Measurements from ENCODE around the gene ONECUT3.
"Not testable (repeated sequence)": the region's sequence is repeated elsewhere in the genome, so short reads cannot be mapped to it uniquely, and the experiment has no call there.

ONECUT3 gene

DNA sequence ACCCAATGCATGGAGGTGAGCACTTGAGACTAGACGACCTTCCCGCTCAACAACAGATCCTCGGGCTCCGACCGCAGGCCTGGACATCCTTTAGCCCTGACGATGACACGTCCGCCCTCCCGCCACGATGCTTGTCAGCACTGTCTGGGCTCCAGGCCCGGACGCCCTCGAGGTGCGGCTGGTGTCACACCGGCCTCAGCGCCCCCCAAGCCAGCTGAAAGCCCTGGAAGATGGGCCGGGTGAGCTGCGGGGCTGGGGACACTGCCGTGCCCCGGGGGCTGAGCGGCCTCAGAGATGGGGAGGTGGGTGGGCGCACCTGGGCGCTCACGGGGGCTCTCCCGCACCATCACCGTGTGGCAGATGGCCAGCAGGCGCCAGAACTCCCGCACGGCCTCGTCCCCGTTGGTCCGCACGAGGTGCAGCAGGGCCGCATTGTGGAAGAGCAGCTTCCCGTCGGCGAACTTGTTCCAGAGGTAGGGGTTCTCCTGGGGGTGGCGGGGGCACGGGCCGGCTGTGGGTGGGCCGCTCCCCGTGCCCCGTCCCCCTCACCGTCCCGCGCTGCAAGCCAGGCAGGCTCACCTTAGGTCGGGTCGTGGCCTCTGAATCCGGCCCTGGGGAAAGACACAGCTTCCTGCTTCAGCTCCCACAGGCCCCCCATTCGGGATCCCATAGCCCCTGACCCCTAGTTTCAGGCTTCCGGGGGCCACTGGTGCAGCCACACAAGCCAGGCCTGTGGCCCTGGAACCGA, 43.3 kb downstream of the ONECUT3 start:
- no peak overlapping the region for H3K27ac ChIP-seq (replicated peaks)
- H3K4me3 ChIP-seq (replicated peaks; ENCODE audit: insufficient read depth, low read length): no peak overlapping the region
- no peak for DNase-seq (ENCODE audit: low read depth in 1 of 2, low spot score in 1 of 2)
- H3K27me3 ChIP-seq (ENCODE audit: insufficient read depth, poor library complexity, severe bottlenecking): peaks cover 2% of the 10 kb centered on the region
- TF ChIP-seq POLR2AphosphoS5 (IDR thresholded peaks at IDR 0.05; ENCODE audit: low read depth) (no peak), REST (IDR thresholded peaks at IDR 0.05; ENCODE audit: insufficient replicate concordance, low read depth) (no peak)

DNA sequence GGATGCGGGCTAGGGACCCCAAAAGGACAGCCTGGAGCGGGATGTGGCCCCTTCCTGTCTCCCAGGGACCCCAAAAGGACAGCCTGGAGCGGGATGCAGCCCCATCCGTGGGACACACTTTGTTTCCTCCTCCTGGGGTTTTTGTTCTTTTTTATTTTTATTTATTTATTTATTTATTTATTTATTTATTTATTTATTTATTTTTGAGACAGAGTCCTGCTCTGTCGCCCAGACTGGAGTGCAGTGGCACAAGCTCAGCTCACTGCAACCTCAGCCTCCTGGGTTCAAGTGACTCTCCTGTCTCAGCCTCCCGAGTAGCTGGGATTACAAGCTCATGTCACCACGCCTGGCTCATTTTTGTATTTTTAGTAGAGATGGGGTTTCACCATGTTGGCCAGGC, 44.0 kb downstream of the ONECUT3 start:
- H3K27me3 ChIP-seq (ENCODE audit: insufficient read depth, poor library complexity, severe bottlenecking); H3K4me3 ChIP-seq (replicated peaks; ENCODE audit: insufficient read depth, low read length); DNase-seq (ENCODE audit: low read depth in 1 of 2, low spot score in 1 of 2); H3K27ac ChIP-seq (replicated peaks): not testable (repeated sequence)

GRCh38 chr19:1799695-1800342, 46.5 kb downstream of the ONECUT3 start:
- no peak overlapping the region for H3K4me3 ChIP-seq (replicated peaks; ENCODE audit: insufficient read depth, low read length)
- peaks cover 2% of the 10 kb centered on the region for H3K27me3 ChIP-seq (ENCODE audit: insufficient read depth, poor library complexity, severe bottlenecking)
- TF ChIP-seq POLR2AphosphoS5 (IDR thresholded peaks at IDR 0.05; ENCODE audit: low read depth) (no peak), SPI1 (IDR thresholded peaks at IDR 0.05; ENCODE audit: borderline replicate concordance, low read depth) (no peak), CTCF (IDR thresholded peaks at IDR 0.05; ENCODE audit: insufficient read depth, low read length) (no peak), REST (IDR thresholded peaks at IDR 0.05; ENCODE audit: insufficient replicate concordance, low read depth) (no peak), GABPA (IDR thresholded peaks at IDR 0.05; ENCODE audit: low read depth) (no peak)
- no peak overlapping the region for H3K27ac ChIP-seq (replicated peaks)
- DNase-seq (ENCODE audit: low read depth in 1 of 2, low spot score in 1 of 2): no peak

DNA sequence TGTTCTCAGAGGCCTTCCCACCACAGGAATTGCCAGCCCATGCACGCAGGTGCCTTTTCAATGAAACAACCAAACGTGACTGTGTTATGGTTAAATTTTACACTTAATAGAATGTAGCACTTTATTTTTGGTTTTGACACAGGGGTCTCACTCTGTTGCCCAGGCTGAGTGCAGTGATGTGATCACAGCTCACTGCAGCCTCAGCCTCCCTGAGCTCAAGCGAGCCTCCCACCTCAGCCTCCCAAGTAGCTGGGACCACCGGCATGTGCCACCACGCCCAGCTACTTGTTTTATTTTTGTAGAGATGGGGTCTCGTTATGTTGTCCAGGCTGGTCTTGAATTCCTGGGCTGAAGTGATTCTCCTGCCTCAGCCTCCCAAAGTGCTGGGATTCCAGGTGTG, 51.6 kb downstream of the ONECUT3 start:
- no peaks in the 10 kb centered on the region for H3K27me3 ChIP-seq (ENCODE audit: insufficient read depth, poor library complexity, severe bottlenecking)
- no peak overlapping the region for H3K4me3 ChIP-seq (replicated peaks; ENCODE audit: insufficient read depth, low read length)
- DNase-seq (ENCODE audit: low read depth in 1 of 2, low spot score in 1 of 2): no peak
- TF ChIP-seq POLR2AphosphoS5 (IDR thresholded peaks at IDR 0.05; ENCODE audit: low read depth) (no peak), REST (IDR thresholded peaks at IDR 0.05; ENCODE audit: insufficient replicate concordance, low read depth) (no peak)
- H3K27ac ChIP-seq (replicated peaks): no peak overlapping the region
